Fibroblast of lung (primary cell): ENCODE measurements around the gene KLHL12. TPM values are rescaled to one million over a fixed set of nuclear protein-coding genes. Genes with fewer than 3 reads are reported as not detected.
"Not testable (repeated sequence)": the region's sequence is repeated elsewhere in the genome, so short reads cannot be mapped to it uniquely, and the experiment has no call there.

Source experiments
- DNase-seq, 2 donors: peaks; one replicate each; pipeline versions ENCODE4 v3.0.0 to v3.0.0-alpha.2; 2010; ENCODE audit warnings: low read depth in 2 of 2
- H2AFZ ChIP-seq: 2 replicates; pipeline ENCODE4 v1.5.1; 2012; ENCODE audit warnings: low read length, control low read depth, inconsistent platforms
- H3K27ac ChIP-seq: 2 replicates; pipeline ENCODE4 v1.5.1; 2011; ENCODE audit warnings: low read length, control low read depth; ENCODE audit not compliant: insufficient read depth
- H3K27me3 ChIP-seq: 2 replicates; pipeline ENCODE4 v1.5.1; 2011; ENCODE audit warnings: mild to moderate bottlenecking, low read length; ENCODE audit not compliant: control insufficient read depth, insufficient read depth
- H3K36me3 ChIP-seq: 2 replicates; pipeline ENCODE4 v1.5.1; 2011; ENCODE audit warnings: low read length; ENCODE audit not compliant: control insufficient read depth, insufficient read depth
- H3K4me1 ChIP-seq: 2 replicates; pipeline ENCODE4 v1.5.1; 2011; ENCODE audit warnings: low read length; ENCODE audit not compliant: control insufficient read depth, insufficient read depth; ENCODE audit errors: extremely low read depth
- H3K4me2 ChIP-seq: 2 replicates; pipeline ENCODE4 v1.5.1; 2011; ENCODE audit warnings: low read length, control low read depth; ENCODE audit not compliant: insufficient read depth; ENCODE audit errors: extremely low read depth
- H3K4me3 ChIP-seq, 4 experiments: fragments of 200-600 bp in 1 of 4; sonication (generic) in 1 of 4; replicated peaks in 1 of 4; 2 replicates each; pipeline ENCODE4 v1.5.1; 2011 to 2016; ENCODE audit warnings: low read length in 4 of 4, low read depth in 3 of 4, mild to moderate bottlenecking in 3 of 4, control low read depth in 2 of 4, inconsistent platforms in 1 of 4, mixed read lengths in 1 of 4; ENCODE audit not compliant: insufficient read depth in 1 of 4; ENCODE audit errors: control extremely low read depth in 1 of 4
- H3K79me2 ChIP-seq: 2 replicates; pipeline ENCODE4 v1.5.1; 2012; ENCODE audit warnings: mild to moderate bottlenecking, low read length, inconsistent platforms; ENCODE audit not compliant: control insufficient read depth, insufficient read depth
- H3K9ac ChIP-seq: 2 replicates; pipeline ENCODE4 v1.5.1; 2011; ENCODE audit warnings: mild to moderate bottlenecking, low read length, control low read depth; ENCODE audit not compliant: insufficient read depth
- H3K9me3 ChIP-seq: 2 replicates; pipeline ENCODE4 v1.5.1; 2012; ENCODE audit warnings: low read depth, low read length; ENCODE audit not compliant: control insufficient read depth, insufficient read depth
- H4K20me1 ChIP-seq: 2 replicates; pipeline ENCODE4 v1.5.1; 2011; ENCODE audit warnings: low read length; ENCODE audit not compliant: control insufficient read depth, insufficient read depth; ENCODE audit errors: extremely low read depth
- CTCF ChIP-seq, 2 donors: IDR thresholded peaks in 1 of 2; conservative IDR thresholded peaks in 1 of 2; 1 replicate in 1 of 2; 2 replicates in 1 of 2; pipeline ENCODE4 v1.5.1; 2011 to 2012; ENCODE audit warnings: low read length in 2 of 2, control low read depth in 1 of 2, inconsistent platforms in 1 of 2, low read depth in 1 of 2, mild to moderate bottlenecking in 1 of 2
- EZH2 ChIP-seq: IDR thresholded peaks from 2 replicates; pipeline ENCODE4 v1.5.1; 2012; ENCODE audit warnings: low read length, control low read depth, mild to moderate bottlenecking; ENCODE audit errors: missing control alignments
- polyA plus RNA-seq, 2 donors: library from polyadenylated mRNA; depleted of rRNA in 1 of 2; stranded (reverse) in 1 of 2; unstranded in 1 of 2; fragments of >200 nt; gene quantifications; 2 replicates each; pipeline ENCODE4 v1.2.1, GENCODE V29; 2011 to 2012; ENCODE audit warnings: missing spikeins in 1 of 2
- total RNA-seq: library from RNA; depleted of rRNA; stranded (reverse); fragments of >200 nt; gene quantifications from 2 replicates; pipeline ENCODE4 v1.2.1, GENCODE V29; 2014

The KLHL12 gene
- total and polyA plus RNA-seq, 2 donors (not counting 1 experiment from before 2014, with no cell fraction given) = 46.3 to 55.5 TPM

- no peak for DNase-seq
Measured at GRCh38 chr1:202923533-202923932, 3.5 kb downstream of the KLHL12 start.

GRCh38 chr1:202919615-202920014 is 7.4 kb downstream of the KLHL12 start:
- no peaks in the 10 kb centered on the region for H3K79me2 ChIP-seq
- peaks cover 3% of the 10 kb centered on the region for H3K4me1 ChIP-seq
- no peak overlapping the region for H3K4me2 ChIP-seq
- H3K27me3 ChIP-seq = no peaks in the 10 kb centered on the region
- no peak overlapping the region for H3K9ac ChIP-seq
- no peak overlapping the region for H3K4me3 ChIP-seq
- DNase-seq = no peak
- H3K9me3 ChIP-seq = no peaks in the 10 kb centered on the region
- H2AFZ ChIP-seq = no peak overlapping the region
- H4K20me1 ChIP-seq = no peaks in the 10 kb centered on the region
- TF ChIP-seq CTCF (conservative IDR thresholded peaks at IDR 0.05 in 1 of 2, IDR thresholded peaks at IDR 0.05 in 1 of 2; ENCODE audit: low read depth in 1 of 2, low read length in 2 of 2) = no peak
- TF ChIP-seq EZH2 = no peak
- peaks cover 1% of the 10 kb centered on the region for H3K36me3 ChIP-seq
- H3K27ac ChIP-seq = no peak overlapping the region

More at GRCh38 chr1:202923533-202923932, 3.5 kb downstream of the KLHL12 start:
- Histone ChIP-seq H3K36me3 (peaks cover 1% of the 10 kb centered on the region), H3K4me1 (peaks cover 3% of the 10 kb centered on the region), H3K9me3 (no peaks in the 10 kb centered on the region), H3K79me2 (no peaks in the 10 kb centered on the region), H3K4me2 (no peak overlapping the region), H3K9ac (no peak overlapping the region), H3K27me3 (no peaks in the 10 kb centered on the region), H4K20me1 (no peaks in the 10 kb centered on the region), H3K4me3 (no peak overlapping the region), H2AFZ (no peak overlapping the region), H3K27ac (no peak overlapping the region)
- TF ChIP-seq CTCF (conservative IDR thresholded peaks at IDR 0.05 in 1 of 2, IDR thresholded peaks at IDR 0.05 in 1 of 2; ENCODE audit: low read depth in 1 of 2, low read length in 2 of 2) = no peak
- TF ChIP-seq EZH2 = no peak

GRCh38 chr1:202915146-202915545 is 11.9 kb downstream of the KLHL12 start:
- Histone ChIP-seq H3K36me3 (peaks cover 5% of the 10 kb centered on the region), H3K27me3 (no peaks in the 10 kb centered on the region)

GRCh38 chr1:202912476-202912875 is 14.6 kb downstream of the KLHL12 start:
- H3K36me3 ChIP-seq, H3K27ac ChIP-seq, H3K79me2 ChIP-seq, H3K27me3 ChIP-seq, H2AFZ ChIP-seq, H3K9ac ChIP-seq, H4K20me1 ChIP-seq, H3K4me2 ChIP-seq, H3K4me3 ChIP-seq, H3K4me1 ChIP-seq, H3K9me3 ChIP-seq, DNase-seq: not testable (repeated sequence)

More at GRCh38 chr1:202915146-202915545, 11.9 kb downstream of the KLHL12 start:
- TF ChIP-seq EZH2 (no peak), CTCF (conservative IDR thresholded peaks at IDR 0.05 in 1 of 2, IDR thresholded peaks at IDR 0.05 in 1 of 2; ENCODE audit: low read depth in 1 of 2, low read length in 2 of 2) (no peak)
- H3K4me1 ChIP-seq = no peaks in the 10 kb centered on the region
- no peak overlapping the region for H3K4me2 ChIP-seq
- H3K79me2 ChIP-seq = no peaks in the 10 kb centered on the region
- no peak overlapping the region for H3K9ac ChIP-seq
- no peaks in the 10 kb centered on the region for H3K9me3 ChIP-seq
- no peaks in the 10 kb centered on the region for H4K20me1 ChIP-seq
- DNase-seq = no peak
- H2AFZ ChIP-seq = no peak overlapping the region
- H3K27ac ChIP-seq = no peak overlapping the region
- H3K4me3 ChIP-seq = no peak overlapping the region
